Inflammatory macrophage treated with lipopolysaccharide for 4 hours (primary cell): ENCODE measurements around the gene GPR179.
"Not testable (repeated sequence)": the region's sequence is repeated elsewhere in the genome, so short reads cannot be mapped to it uniquely, and the experiment has no call there.

Experiments used
- DNase-seq: peaks from one replicate; pipeline ENCODE4 v3.0.0-alpha.2; 2020

The GPR179 gene

GRCh38 chr17:38322156-38322779 is 21.5 kb downstream of the GPR179 start:
- peak; percentile 49 for DNase-seq

DNA sequence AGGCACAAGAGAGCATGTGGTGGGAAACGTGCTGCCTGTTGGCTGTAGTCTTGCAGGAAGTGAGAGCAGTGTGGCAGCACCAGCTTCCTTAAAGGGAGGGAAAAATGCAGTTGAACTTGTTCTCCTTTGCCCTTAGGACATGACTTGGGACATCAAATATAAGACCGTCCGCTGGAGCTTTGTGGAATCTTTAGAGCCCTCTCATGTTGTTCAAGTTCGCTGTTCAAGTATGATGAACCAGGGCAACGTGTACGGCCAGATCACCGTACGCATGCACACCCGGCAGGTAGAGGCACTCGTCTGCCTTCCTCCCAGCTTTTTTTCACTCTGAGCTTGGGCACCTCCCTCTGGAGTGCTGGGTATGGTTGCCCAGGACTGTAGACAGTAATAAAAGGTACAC is 23.3 kb downstream of the GPR179 start:
- no peak for DNase-seq

DNA sequence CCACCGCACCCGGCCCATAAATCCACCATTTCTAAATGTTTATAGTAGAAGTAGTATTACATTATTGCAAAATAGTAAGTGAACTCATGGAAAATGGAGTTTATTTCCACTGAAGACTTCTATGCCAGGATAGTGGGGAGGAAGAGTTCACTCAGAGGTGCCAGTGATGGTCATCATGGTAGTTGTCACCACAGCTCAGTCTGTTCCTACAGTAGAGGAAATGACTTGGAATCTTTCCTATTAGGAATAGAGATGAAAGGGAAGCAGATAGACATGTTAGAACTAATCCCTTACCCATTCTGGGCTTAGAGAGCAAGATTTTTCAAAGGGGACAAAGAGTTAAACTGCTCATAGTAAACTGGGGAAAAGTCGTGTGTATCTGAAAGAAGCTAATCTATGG is 26.7 kb downstream of the GPR179 start:
- no peak for DNase-seq

DNA sequence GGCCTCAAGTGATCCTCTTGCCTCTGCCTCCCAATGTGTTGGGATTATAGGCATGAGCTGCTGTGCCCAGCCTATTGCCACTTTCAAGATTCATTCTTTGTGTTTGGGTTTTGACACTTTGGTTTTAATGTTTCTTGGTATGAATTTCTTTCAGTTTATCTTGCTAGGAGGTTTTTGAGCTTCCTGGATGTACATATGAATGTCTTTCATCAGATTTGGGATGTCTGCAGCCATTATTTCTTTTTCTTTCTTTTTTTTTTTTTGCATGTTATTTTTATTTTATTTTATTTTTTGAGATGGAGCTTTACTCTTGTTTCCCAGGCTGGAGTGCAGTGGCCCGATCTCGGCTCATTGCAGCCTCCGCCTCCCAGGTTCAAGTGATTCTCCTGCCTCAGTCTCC is 28.3 kb downstream of the GPR179 start:
- DNase-seq: no peak

GRCh38 chr17:38296834-38297517 is 46.8 kb downstream of the GPR179 start, which contains the start of gene MRPL45:
Gene MRPL45 (plus strand): TSS chr17:38297168. CDS start chr17:38297184, 16 bp downstream.
- DNase-seq: peak; percentile 98

DNA sequence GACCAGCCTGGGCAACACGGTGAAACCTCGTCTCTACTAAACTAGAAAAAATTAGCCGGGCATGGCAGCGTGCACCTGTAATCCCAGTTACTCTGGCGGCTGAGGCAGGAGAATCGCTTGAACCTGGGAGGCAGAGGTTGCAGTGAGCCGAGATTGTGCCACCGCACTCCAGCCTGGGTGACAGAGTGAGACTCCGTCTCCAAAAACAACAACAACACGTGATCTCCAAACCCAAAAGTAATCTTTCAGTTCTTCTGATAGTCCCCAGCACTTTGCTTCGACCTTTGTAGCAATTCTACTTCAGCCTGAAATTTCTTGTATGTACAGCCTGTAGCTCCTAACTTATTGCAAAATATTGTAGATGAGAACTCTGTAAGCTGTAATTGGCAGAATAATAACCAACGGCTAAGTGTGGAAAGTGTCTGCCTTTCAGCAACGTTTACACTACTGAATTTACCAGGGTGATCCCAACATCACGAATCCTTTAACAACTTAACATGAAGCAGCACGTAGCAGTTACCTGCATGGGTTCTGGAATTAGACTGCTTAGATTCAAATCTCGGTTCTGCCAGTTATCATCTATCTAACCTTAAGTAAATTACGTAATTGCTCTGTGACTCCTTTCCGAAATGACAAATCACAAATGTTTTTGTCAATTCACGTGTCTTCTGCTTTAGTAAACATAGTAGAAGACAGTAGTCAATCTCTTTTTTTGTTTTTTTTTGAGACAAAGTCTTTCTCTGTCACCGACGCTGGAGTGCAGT is 48.0 kb downstream of the GPR179 start:
- peak; percentile 20 for DNase-seq

DNA sequence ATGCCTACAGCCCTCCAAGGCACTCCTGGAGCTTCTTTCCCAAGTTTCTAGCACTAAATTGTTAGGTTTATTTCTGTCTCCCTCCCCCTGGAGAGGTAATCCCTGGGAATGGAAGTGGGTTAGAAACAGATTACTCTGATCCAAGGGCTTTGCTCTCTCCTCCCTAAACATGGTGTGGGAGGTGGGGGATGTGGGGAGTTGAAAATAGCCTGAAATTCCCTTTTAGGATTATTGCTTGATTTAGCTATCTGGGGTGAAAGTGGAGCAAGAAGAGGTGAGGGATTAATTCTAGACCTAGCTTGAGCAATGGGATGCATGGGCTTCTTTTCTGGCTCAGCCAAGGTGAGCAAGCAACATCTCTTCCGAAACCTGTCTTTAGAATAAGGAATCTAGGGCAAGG is 54.0 kb downstream of the GPR179 start:
- not testable (repeated sequence) for DNase-seq

- DNase-seq: not testable (repeated sequence)
These were observed 55.4 kb downstream of the GPR179 start for GRCh38 chr17:38288217-38288827.

DNA sequence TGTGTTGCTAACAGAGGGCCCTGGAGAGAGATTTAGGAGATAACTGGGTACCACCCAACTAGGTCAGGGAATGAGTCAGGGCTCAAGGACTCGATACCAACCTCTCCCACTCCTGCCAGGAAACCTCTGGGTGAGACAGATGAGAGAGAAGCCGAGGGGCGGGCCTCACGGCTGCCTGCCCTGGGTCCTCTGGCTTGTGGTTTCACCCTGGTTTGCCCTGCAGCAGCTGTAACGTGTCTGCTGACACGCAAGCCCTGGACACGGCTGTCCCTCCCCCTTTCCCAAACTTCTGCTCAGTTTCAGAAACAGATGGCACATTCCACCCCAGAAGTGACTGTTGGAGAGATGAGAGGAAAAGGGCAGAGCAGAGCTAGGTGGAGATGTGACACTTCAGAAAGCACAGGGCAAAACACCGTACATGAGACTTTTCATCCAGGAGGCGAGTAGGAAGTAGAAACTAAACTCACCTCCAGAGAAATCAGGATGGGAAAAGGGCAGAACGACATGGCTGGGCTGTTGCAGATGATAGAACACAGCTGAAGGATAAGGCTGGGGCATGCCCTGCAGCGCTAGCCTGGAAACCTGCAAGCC is 57.2 kb downstream of the GPR179 start:
- DNase-seq: not testable (repeated sequence)

GRCh38 chr17:38285994-38286393 is 57.8 kb downstream of the GPR179 start:
- not testable (repeated sequence) for DNase-seq
